HG03103 (cell line): ENCODE measurements around the gene LRRC4B.
A peak's percentile ranks its signal among the peaks of the same experiment; 100 is the strongest.
"Not testable (repeated sequence)": the region's sequence is repeated elsewhere in the genome, so short reads cannot be mapped to it uniquely, and the experiment has no call there.

Experiments
- ATAC-seq: cut with Tn5 transposase; IDR thresholded peaks from one replicate; pipeline ENCODE4 v1.9.1; 2021; ENCODE audit warnings: low read depth; ENCODE audit not compliant: unreplicated experiment

Gene LRRC4B

DNA sequence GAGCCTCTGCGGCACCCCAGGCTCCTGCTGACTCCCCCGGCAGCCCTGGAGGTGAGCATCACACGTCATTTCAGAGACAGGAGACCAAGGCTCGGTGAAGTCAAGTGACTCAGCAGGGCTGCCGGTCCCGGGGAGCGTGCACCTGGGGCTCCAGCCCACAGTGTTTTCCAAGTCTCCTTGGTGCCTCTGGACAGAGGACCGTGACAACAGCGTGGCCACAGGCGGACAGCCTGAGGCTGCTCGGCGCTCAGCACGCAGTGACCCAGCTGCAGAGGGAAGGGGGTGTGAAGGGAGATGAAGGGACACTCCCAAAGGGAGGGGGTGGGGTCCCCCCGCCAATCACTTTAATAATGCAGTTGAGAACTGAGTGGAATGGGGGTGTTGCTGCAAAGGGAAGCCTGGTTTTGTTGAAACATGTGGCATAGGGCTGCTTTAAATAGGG is 37.0 kb downstream of the LRRC4B start:
- ATAC-seq, result no peak

DNA sequence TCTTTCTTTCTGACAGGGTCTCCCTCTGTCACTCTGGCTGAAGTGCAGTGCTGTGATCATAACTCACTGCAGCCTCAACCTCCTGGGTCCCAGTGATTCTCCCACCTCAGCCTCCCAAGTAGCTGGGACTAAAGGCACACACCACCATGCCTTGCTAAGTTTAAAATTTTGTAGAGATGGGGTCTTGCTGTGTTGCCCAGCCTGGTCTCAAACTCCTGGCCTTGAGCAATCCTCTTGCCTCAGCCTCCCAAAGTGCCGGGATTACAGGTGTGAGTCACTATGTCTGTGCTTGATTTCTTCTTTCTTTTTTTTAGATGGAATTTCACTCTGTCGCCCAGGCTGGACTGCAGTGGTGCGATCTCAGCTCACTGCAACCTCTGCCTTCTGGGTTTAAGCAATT is 40.2 kb downstream of the LRRC4B start:
- not testable (repeated sequence) for ATAC-seq

DNA sequence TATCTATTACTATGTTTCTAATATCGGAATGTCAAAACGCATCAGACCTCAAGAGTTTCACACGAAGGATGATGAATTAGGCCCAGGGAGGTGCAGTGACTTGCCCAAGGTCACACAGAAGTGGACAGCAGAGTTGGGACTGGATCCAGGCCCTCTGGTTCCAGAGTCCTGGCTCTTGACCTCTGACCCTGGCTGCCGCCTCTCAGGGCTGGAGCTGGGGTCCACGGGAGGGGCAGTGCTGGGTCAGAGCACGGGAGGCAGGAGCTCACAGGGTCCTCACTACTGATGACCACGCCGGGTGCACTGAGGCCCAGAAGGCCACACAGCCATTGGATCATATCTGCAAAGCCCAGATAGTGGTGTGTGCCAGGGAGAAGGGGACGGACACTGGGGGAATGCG is 45.4 kb downstream of the LRRC4B start:
- no peak for ATAC-seq

DNA sequence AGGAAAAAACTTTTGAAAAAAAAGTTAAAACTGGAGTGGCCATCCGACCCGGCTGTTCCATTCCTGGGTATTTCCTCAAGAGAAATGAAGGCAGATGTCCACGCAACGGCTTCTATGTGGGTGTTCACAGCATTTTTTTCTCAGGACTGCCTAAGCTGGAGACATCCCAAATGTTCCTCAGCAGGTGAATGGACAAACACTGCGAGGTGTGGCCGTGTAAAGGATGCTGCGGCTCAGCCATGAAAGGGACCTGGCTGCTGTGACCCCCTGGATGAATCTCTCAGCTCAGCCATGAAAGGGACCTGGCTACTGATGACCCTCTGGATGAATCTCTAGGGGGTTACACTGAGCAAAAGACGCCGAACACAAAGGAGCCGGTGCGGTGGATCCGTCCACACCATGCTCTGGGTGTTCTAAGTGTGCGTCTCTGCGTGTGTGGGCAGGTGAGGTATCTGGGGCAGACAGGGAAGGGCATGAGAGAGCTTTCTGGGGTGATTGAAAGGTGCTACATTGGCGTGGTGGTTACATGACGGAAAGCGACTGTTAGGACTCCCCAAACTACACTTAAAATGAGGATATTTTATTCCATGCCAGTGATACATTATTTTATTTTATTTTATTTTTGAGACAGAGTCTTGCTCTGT is 47.3 kb downstream of the LRRC4B start:
- no peak for ATAC-seq

DNA sequence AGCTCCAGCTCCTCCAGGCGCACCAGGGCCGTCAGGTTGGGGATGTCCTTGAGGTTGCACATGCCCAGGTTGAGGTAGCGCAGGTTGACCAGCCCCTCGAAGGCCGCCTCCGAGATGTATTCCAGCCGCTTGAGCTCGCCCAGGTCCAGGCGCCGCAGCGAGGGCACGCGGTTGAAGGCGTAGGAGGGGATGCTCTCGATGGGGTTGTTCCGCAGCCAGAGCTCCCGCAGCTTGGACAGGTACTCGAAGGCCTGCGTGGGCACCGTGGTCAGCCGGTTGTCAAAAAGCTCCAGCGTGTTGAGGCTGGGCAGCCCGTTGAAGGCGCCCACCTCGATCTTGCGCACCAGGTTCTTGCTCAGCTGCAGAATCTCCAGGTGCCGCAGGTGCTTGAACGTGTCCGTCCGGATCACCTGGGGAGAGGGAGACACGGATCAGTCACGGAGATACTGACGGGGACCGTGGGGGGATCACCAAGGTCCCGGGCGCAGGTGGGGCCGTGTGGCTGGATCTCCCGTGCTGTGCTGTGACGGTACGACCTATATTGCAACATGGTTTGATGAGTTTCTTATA is 49.1 kb downstream of the LRRC4B start:
- no peak for ATAC-seq

DNA sequence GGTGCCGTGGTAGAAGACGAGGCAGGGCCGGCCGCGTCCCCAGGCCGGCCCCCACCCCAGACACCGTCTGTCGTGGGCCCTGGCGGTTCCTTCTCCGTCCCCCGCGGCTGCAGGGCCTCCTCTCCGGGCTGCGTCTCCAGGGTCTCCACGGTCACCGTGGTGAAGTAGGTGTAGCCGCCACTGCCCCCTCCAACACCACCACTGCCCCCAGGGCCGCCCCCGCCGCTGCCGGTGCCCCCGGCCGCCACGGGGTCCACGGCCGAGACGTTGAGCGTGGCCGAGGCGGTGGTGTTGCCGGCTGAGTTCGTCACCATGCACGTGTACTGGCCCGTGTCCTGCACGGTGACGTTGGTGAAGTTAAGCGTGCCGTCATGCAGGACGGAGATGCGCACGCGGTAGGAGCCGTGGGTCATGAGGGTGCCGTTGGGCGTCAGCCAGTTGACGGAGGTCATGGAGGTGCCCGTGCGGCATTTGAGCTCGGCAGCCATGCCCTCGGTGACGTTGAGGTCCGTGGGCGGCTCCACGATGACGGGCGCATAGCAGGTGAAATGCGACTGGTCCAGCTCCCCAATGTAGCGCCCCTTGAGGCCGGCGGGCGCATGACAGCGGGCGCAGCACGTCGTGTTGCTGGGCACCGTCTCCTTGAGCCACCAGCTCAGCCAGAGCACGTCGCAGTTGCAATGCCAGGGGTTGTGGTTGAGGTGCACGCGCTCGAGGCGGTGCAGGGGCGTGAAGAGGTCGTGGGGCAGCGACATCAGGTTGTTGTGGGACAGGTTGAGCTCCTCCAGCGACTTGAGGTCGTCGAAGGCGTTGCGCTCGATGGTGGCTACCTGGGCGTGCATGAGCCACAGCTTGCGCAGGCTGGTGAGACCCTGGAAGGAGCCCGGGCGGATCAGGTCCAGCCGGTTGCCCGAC is 49.9 kb downstream of the LRRC4B start:
- no peak for ATAC-seq

DNA sequence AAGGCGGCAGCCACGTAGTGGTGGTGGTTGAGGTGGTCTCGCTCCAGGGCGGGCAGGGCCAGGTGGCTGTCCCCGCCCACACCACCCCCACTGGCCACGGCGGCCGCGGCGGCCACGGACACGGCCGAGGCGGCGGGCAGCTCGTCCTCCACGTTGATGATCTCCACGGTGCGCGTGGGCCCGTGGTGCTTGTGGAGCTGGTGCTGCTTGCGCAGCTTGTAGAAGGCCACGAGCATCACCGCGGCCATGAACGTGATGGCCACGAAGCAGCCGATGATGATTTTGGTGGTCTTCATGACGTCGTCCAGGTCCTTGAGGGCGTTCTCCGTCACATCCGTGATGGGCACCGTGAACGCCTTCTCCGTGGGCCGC is 50.5 kb downstream of the LRRC4B start:
- no peak for ATAC-seq

DNA sequence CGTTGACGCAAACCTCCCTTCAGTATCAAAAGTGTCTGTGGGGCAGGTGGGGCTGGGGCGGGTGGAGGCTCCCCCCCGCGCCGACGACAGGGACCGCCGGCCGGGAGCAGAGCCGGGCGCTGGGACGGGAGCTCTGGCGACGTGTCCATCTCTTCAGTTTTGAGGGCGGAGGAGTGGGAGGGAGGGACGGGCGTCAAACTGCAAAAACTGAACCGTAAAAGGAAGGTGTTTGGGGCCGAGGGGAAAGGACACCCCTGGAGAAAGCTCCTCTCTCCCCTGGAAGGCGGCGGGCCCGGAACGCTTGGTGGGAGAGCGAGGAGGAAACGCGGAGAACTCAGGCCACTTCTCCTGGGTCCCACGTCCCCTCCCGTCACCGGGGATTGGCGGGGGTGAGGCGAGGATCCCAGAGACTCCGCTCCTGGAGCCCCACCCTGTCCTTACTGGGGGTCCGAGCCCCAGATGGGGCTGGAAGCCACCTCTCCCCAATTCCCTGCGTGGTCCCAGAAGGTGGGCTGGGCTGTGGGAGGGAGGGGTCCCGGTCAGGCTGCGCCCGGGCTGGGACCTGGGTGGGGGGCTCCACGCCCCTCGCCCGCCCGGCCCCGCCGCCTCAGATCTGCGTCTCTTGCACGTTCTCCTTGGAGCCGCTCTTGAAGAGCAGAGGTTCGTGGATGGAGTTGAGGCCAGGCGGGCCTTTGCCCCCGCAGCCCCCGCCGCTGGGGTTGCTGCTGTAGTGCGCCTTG is 51.1 kb downstream of the LRRC4B start:
- ATAC-seq, result no peak

DNA sequence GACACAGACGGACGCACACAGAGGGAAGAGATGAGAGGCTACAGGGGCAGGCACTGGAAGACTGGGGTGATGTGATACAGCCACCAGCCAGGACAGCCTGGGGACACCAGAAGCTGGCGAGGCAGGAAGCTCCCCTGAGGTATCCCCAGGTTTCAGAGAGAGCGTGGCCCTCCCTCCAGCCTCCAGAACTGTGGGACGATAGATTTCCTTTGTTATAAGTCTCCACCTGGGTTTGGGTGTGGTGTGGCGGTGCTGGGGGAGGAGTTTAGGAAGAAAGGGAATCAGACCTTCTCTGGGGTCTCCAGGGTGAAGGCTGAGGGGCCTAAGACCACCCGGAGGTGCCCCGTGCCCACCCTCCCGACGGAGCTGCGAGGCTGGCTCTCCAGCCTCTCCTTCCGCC is 51.8 kb downstream of the LRRC4B start:
- no peak for ATAC-seq

DNA sequence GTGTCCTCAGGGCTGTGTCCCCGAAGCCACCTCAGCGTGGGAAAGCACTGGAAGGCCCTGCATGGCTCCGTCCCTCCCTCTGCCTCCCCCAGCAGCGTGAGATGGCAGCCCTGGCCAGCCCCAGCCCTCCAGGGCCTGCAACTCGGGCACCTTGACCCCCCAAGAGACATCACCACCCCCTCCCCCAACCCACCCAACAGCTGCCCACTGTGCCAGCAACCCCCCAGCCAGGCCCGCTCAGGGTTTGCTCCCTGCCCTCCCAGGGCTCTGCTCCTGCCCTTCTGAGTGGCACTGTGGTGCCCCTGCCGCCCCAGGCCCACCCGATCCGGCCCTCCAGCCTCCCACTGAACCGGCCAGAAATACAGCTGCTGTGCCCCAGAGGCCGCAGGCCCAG is 53.1 kb downstream of the LRRC4B start:
- ATAC-seq, result no peak

DNA sequence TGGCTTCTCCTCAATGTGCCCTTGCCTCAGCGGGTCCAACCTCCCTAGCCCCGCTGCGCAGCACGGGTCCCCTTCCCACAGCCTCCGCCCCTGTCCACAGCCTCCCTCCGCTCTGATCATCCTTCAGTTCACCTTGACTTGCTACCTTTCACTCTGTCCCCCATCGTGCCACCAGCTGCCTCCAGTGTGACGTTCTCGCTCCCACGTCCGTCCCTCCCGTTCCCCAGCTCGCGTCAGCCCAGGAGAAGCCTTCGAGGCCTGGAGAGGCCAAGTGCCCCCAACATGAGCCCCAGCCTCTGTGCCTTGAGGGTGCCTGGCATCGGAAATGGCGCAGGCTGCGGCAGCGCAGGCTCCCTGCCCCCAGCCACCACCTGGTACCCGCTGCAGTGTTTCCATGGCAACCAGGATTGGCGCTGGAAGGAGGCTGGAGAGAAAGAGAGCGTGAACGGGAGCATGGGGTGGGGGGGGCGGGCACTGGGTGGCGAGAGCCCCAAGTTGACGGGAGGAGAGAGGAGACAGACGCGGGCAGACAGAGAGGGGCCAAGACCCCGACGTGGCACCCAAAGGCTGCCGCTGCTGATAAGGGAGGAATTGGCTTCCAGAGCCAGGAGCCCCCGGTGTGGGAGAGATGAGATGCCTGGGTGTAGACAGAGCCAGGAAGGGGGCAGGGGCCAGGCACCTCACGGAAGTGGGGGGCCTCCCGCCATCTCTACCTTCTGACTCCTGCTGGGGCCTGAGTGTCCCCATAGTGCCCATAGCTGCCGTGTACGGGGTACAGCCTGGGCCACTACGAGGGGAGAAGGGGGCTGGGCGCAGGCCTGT is 53.7 kb downstream of the LRRC4B start:
- ATAC-seq, result no peak

DNA sequence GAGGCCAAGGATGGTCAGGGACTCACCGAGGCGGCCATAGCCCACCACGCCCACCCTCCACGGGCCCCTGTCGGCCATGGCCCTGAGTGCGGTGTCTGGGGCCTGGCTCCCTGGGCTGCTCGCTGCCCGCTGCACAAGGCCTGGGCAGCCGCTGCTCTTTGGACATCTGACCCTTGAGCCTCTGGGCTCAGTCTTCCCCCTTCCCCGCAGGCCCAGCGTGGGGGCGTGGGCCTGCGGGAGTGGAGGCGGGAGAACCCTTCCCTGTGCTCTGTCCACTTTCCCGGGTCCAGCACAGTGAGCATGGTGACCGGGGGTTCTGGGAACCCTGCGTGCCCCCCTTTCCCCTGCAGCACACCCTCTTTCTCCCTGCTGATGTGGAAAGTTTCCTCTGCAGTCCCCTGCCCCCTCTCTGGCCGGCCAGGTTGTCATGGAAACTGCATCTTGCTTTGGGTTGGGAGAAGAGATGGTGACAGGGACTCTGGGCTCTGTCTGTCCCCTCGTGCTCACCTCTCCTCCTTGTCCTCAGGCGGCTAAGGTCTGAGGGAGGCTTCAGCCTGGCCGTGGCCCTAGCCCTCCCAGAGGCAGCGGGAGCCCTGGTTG is 54.4 kb downstream of the LRRC4B start, which contains the start of gene ASPDH:
Gene ASPDH, minus strand, starts transcription at position 168 of the 600 bp plus-strand sequence. Its CDS starts 90 bp downstream, at position 78.
- no peak for ATAC-seq

DNA sequence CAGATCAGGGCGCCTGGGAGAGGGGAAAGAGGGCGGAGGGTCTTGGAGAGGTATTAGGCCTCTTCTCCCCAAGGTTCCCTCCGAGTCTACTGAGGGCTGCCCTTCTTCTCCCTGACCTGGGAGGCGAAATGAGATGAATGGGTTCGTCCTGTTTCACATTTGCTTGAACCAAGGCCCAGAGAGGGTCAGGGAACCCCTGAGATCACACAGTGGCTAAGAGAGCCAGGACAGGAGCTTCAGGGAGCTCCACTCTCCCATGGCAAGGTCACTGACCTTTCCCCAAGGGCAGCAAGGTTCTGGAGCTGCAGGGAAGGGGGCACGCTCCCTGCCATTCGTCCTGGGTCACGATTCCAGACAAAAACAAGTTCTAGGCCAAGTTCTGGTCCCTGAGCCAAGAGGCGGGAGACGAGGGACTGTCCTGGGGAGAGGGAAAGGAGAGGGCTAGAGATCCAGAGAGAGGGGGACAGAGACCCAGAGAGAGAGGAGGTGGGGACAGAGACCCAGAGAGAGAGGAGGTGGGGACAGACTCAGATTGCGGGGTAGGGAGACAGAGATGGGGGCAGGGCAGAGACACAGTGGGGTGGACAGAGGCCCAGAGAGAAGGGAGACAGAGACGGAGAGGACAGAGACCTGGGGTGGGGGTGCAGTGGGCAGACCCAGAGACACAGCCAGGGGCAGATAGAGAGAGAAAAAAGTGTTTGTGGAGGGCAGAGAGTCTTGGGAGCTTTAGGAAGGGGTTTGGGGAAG is 55.1 kb downstream of the LRRC4B start:
- no peak for ATAC-seq

DNA sequence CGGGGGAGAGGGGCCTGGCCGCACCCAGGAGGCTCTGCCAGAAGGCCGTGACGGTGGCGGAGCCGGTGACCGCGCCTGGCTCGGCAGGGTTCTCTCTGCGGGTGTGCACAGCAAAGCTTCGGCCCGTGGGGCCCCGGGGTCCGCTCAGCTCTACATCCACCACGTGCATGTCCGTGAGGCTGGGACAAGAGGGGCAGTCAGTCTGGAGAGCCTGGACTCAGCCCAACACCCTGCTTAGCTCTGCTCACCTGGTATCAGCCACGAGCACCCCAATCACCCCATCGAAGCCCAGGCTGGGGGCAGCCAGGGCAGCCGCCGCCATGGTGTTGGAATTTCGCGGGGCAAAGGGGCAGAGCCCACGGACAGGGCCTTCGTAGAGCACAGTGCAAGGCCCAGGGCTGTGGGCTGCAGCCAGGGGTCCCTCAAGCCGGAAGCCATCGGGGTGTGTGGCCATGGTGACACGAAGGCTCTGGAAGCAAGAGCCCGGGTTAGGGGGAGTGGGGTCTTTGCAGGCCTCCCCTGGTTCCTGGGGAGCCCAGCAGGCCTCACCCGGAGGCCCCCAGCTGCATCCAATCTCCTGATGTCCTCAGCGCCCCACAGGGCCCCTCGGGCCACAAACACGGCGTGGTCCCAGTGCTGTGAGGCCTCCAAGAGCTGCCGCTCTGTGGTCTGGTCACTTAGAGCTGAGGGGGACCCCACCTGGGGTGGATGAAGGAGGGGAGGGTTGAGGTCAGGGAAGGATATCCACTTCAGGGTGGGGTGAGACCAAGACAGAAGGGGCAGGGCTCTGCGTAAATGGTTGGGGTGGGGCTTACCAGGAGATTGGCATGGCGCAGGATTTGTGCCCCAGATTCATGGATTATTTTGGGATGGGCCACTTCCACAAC is 55.9 kb downstream of the LRRC4B start:
- ATAC-seq, result no peak

DNA sequence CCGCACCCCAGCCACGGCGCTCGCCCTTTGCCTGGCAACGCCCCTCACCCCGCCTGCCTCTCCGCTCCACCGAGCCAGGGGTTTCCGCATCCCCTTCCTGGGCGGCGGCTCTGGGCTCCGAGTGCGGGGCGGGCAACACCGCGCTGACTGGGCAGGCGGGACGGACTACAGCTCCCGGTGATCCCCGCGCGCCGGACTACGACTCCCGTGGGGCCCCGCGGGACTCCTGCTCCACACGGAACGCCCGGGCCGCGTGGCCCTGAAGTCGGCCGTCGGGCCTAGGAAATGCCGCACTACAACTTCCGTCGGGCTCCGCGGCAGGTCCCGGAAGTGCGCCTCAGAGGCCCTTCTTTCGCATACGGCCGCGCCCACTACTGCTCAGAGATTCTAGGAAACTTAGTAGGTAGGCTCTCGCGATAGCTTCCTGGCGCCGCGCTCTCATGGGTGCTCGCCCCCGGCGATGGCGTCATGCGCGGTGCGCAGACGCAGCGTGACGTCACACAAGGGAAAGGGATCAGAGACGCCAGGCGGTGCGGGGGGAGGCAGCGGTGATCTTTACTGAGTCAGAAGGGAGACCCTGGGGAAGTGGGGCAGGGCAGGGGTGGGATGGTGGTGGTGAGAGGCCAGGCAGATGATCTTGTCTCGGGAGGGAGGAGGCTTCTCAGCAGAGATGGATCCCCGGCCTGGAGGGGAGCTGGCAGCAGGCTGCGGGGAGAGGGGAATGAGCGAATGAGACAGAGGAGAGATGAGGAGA is 57.0 kb downstream of the LRRC4B start, which contains the start of gene JOSD2:
Gene JOSD2, minus strand, starts transcription at position 123 of the 754 bp plus-strand sequence. CDS start 760 bp downstream, outside the sequence.
- ATAC-seq, result peak; percentile 76

DNA sequence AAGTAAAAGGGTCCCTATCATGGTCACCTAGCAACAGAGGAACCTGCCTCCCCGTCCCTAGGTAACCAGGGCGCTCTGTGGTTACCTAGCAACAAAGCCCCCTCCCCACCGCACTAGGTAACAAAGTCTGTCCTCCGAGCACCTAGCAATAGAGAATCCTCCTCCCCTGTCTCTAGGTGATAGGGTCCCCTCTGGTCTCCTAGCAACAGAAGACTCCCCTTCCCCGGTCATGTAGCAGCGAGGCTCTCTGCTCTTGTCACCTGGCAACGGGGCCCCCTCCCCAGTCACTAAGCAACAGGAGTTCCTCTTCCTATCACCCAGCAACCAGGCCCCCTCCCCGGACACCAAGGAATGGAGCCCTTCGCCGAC is 57.6 kb downstream of the LRRC4B start:
- no peak for ATAC-seq

DNA sequence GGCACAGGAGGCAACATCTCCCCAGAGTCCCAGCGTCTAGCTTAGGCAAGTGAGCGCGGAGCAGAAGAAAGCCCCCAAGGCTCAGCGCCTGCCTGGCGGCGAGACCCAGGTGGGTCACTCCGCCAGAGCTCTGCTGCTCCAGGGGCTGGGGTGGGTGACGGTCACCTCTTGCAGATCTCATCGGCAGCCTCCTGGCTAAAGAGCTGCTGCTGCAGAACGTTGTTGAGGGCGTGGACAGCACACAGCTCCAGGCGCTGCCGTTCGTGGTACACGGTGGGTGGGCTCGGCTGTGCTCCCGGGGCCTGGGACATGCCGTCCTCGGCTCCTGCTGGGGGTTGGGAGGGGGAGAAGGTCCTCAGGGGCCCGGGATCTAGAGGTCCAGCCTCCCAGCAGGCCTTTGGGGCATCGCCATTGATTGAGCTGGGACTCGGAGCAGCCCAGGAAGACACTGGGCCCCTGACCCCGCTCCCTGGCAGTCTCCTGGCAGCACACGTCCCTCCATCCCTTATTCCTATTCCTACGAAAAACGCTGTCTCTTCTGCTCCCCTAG is 58.0 kb downstream of the LRRC4B start:
- ATAC-seq, result no peak
